GM18858 (cell line): Measurements from ENCODE around the gene FBXW4.
"Not testable (repeated sequence)": the region's sequence is repeated elsewhere in the genome, so short reads cannot be mapped to it uniquely, and the experiment has no call there.

Experiments used
- ATAC-seq: cut with Tn5 transposase; IDR thresholded peaks from one replicate; pipeline ENCODE4 v1.9.1; 2021; ENCODE audit not compliant: unreplicated experiment

FBXW4 gene

GRCh38 chr10:101658975-101659374 is 36.0 kb downstream of the FBXW4 start:
- no peak for ATAC-seq

- ATAC-seq = no peak
Measured at GRCh38 chr10:101656890-101657289, 38.1 kb downstream of the FBXW4 start.

- no peak for ATAC-seq
Measured at GRCh38 chr10:101655570-101655969, 39.4 kb downstream of the FBXW4 start.

GRCh38 chr10:101653536-101653935 is 41.4 kb downstream of the FBXW4 start:
- ATAC-seq = no peak

GRCh38 chr10:101651336-101651735 is 43.6 kb downstream of the FBXW4 start:
- ATAC-seq = no peak

- no peak for ATAC-seq
Measured at GRCh38 chr10:101650863-101651262, 44.1 kb downstream of the FBXW4 start.

GRCh38 chr10:101649525-101650085 is 45.4 kb downstream of the FBXW4 start:
- no peak for ATAC-seq

- ATAC-seq = no peak
Measured at GRCh38 chr10:101647255-101647654, 47.7 kb downstream of the FBXW4 start.

- no peak for ATAC-seq
Measured at GRCh38 chr10:101646364-101646763, 48.6 kb downstream of the FBXW4 start.

- ATAC-seq = no peak
Measured at GRCh38 chr10:101645659-101646058, 49.3 kb downstream of the FBXW4 start.

GRCh38 chr10:101644002-101644401 is 51.0 kb downstream of the FBXW4 start:
- ATAC-seq = no peak

GRCh38 chr10:101643546-101643945 is 51.4 kb downstream of the FBXW4 start:
- no peak for ATAC-seq

GRCh38 chr10:101639141-101639900 is 55.6 kb downstream of the FBXW4 start:
- ATAC-seq = no peak

GRCh38 chr10:101633510-101633909 is 61.5 kb downstream of the FBXW4 start:
- ATAC-seq = not testable (repeated sequence)

- no peak for ATAC-seq
Measured at GRCh38 chr10:101631821-101632475, 63.0 kb downstream of the FBXW4 start.

- ATAC-seq = no peak
Measured at GRCh38 chr10:101630633-101630920, 64.4 kb downstream of the FBXW4 start.

- ATAC-seq = no peak
Measured at GRCh38 chr10:101629837-101630632, 64.9 kb downstream of the FBXW4 start.

- ATAC-seq = no peak
Measured at GRCh38 chr10:101625821-101626412, 69.1 kb downstream of the FBXW4 start.

GRCh38 chr10:101624526-101625102 is 70.4 kb downstream of the FBXW4 start:
- ATAC-seq = no peak

GRCh38 chr10:101623528-101623927 is 71.4 kb downstream of the FBXW4 start:
- ATAC-seq = no peak

GRCh38 chr10:101619983-101620382 is 75.0 kb downstream of the FBXW4 start:
- ATAC-seq = no peak
